ENCODE measurements around the gene IFNL2.
"Not testable (repeated sequence)": the region's sequence is repeated elsewhere in the genome, so short reads cannot be mapped to it uniquely, and the experiment has no call there.

IFNL2 gene

GRCh38 chr19:39268085-39268484 lies at the start of gene IFNL2:
IFNL2 (plus strand) TSS chr19:39268396; CDS start chr19:39268569, 173 bp downstream.
- DNase-seq (ENCODE audit: low read depth, low spot score); H3K27ac ChIP-seq: not testable (repeated sequence)

- not testable (repeated sequence) for H3K27ac ChIP-seq; DNase-seq (ENCODE audit: low read depth, low spot score)
These were observed 49.1 kb upstream of the IFNL2 start for GRCh38 chr19:39219108-39219507.

GRCh38 chr19:39223703-39224279 lies 44.4 kb upstream of the IFNL2 start:
- H3K27ac ChIP-seq = no peak overlapping the region
- DNase-seq (ENCODE audit: low read depth, low spot score) = no peak

- DNase-seq (ENCODE audit: low read depth, low spot score) = no peak
- no peak overlapping the region for H3K27ac ChIP-seq
These were observed 43.3 kb upstream of the IFNL2 start for GRCh38 chr19:39224910-39225309.

- no peak overlapping the region for H3K27ac ChIP-seq
These were observed 38.0 kb upstream of the IFNL2 start for GRCh38 chr19:39230096-39230764.

GRCh38 chr19:39232708-39233107 lies 35.5 kb upstream of the IFNL2 start:
- H3K27ac ChIP-seq = no peak overlapping the region
- no peak for DNase-seq (ENCODE audit: low read depth, low spot score)

More at GRCh38 chr19:39230096-39230764, 38.0 kb upstream of the IFNL2 start:
- DNase-seq (ENCODE audit: low read depth, low spot score) = no peak

- no peak for DNase-seq (ENCODE audit: low read depth, low spot score)
- H3K27ac ChIP-seq = no peak overlapping the region
These were observed 31.7 kb upstream of the IFNL2 start for GRCh38 chr19:39236527-39236926.

- DNase-seq (ENCODE audit: low read depth, low spot score) = no peak
- H3K27ac ChIP-seq = no peak overlapping the region
These were observed 30.7 kb upstream of the IFNL2 start for GRCh38 chr19:39237200-39238184.

GRCh38 chr19:39238209-39238608 lies 30.0 kb upstream of the IFNL2 start:
- H3K27ac ChIP-seq = no peak overlapping the region
- no peak for DNase-seq (ENCODE audit: low read depth, low spot score)

GRCh38 chr19:39238944-39239343 lies 29.3 kb upstream of the IFNL2 start:
- DNase-seq (ENCODE audit: low read depth, low spot score) = no peak
- H3K27ac ChIP-seq = no peak overlapping the region

GRCh38 chr19:39240421-39240820 lies 27.8 kb upstream of the IFNL2 start:
- no peak for DNase-seq (ENCODE audit: low read depth, low spot score)
- H3K27ac ChIP-seq = no peak overlapping the region

GRCh38 chr19:39243741-39244140 lies 24.5 kb upstream of the IFNL2 start:
- H3K27ac ChIP-seq; DNase-seq (ENCODE audit: low read depth, low spot score): not testable (repeated sequence)

- not testable (repeated sequence) for DNase-seq (ENCODE audit: low read depth, low spot score)
These were observed 23.6 kb upstream of the IFNL2 start, which contains the start of gene IFNL3 for GRCh38 chr19:39244410-39245100. IFNL3 (minus strand) TSS chr19:39245006; CDS start chr19:39244967, 39 bp downstream.

GRCh38 chr19:39245166-39245565 lies 23.0 kb upstream of the IFNL2 start:
- not testable (repeated sequence) for DNase-seq (ENCODE audit: low read depth, low spot score); H3K27ac ChIP-seq

More at GRCh38 chr19:39244410-39245100, 23.6 kb upstream of the IFNL2 start, which contains the start of gene IFNL3:
- H3K27ac ChIP-seq = not testable (repeated sequence)

- DNase-seq (ENCODE audit: low read depth, low spot score) = no peak
- no peak overlapping the region for H3K27ac ChIP-seq
These were observed 21.1 kb upstream of the IFNL2 start for GRCh38 chr19:39246951-39247669.

GRCh38 chr19:39247701-39248664 lies 20.2 kb upstream of the IFNL2 start:
- no peak overlapping the region for H3K27ac ChIP-seq
- DNase-seq (ENCODE audit: low read depth, low spot score) = no peak

GRCh38 chr19:39248806-39249205 lies 19.4 kb upstream of the IFNL2 start, which contains the start of gene IFNL4:
IFNL4 (minus strand) TSS chr19:39248856.
- H3K27ac ChIP-seq = no peak within 1 kb of the TSS

GRCh38 chr19:39251081-39251480 lies 17.1 kb upstream of the IFNL2 start:
- H3K27ac ChIP-seq = no peak overlapping the region
- no peak for DNase-seq (ENCODE audit: low read depth, low spot score)

More at GRCh38 chr19:39248806-39249205, 19.4 kb upstream of the IFNL2 start, which contains the start of gene IFNL4:
- DNase-seq (ENCODE audit: low read depth, low spot score) = no peak
